H1 (cell line): ENCODE results near the gene CCDC124. TPM values are rescaled to one million over a fixed set of nuclear protein-coding genes. Genes with fewer than 3 reads are reported as not detected.

ENCODE experiments used
- CTCF ChIA-PET: fragments of 300-600 bp; sonication (Branson Sonifier 250); formaldehyde crosslinking; loops from one replicate; lab custom pipeline; 2021; ENCODE audit not compliant: partially characterized antibody; lab: Charles Lee
- POLR2A ChIA-PET: fragments of 300-600 bp; sonication (Branson Sonifier 250); formaldehyde crosslinking; loops from one replicate; lab custom pipeline; 2021; ENCODE audit warnings: inconsistent platforms; ENCODE audit not compliant: partially characterized antibody; lab: Charles Lee
- DNase-seq, 2 experiments: peaks; one replicate each; pipeline versions ENCODE4 v3.0.0 to v3.0.0-alpha.2; 2010 to 2022; ENCODE audit warnings: low spot score in 2 of 2, low read depth in 1 of 2, mixed read lengths in 1 of 2
- FAIRE-seq: peaks from 2 replicates; lab custom pipeline; 2011; peaks lifted over from hg19 to GRCh38; lab: Jason Lieb, UNC
- H2AFZ ChIP-seq: 2 replicates; pipeline ENCODE4 v1.8.1; 2012; ENCODE audit warnings: low read length, inconsistent platforms
- H2AK5ac ChIP-seq: 2 replicates; pipeline ENCODE4 v1.6.1; 2013; ENCODE audit warnings: low read depth, low read length
- H2BK120ac ChIP-seq: replicated peaks from 2 replicates; pipeline ENCODE3; 2013; ENCODE audit warnings: low read depth, low read length, inconsistent platforms
- H2BK12ac ChIP-seq: 2 replicates; pipeline ENCODE4 v1.6.1; 2013; ENCODE audit warnings: low read depth, low read length
- H2BK15ac ChIP-seq: 2 replicates; pipeline ENCODE4 v1.6.1; 2013; ENCODE audit warnings: low read length
- H2BK20ac ChIP-seq: 2 replicates; pipeline ENCODE4 v1.6.1; 2013; ENCODE audit warnings: low read length
- H2BK5ac ChIP-seq: 2 replicates; pipeline ENCODE4 v1.6.1; 2013; ENCODE audit warnings: low read depth, low read length
- H3K14ac ChIP-seq: 2 replicates; pipeline ENCODE4 v1.6.1; 2013; ENCODE audit warnings: inconsistent platforms; ENCODE audit not compliant: insufficient read length
- H3K18ac ChIP-seq: 2 replicates; pipeline ENCODE4 v1.6.1; 2013; ENCODE audit warnings: low read length; ENCODE audit errors: extremely low read depth
- H3K23ac ChIP-seq: 2 replicates; pipeline ENCODE4 v1.6.1; 2013; ENCODE audit warnings: inconsistent platforms; ENCODE audit not compliant: insufficient read length
- H3K23me2 ChIP-seq: 2 replicates; pipeline ENCODE4 v1.6.1; 2013; ENCODE audit warnings: low read depth, low read length
- H3K27ac ChIP-seq: 2 replicates; pipeline ENCODE4 v1.6.1; 2011; ENCODE audit warnings: low read depth, low read length, inconsistent platforms
- H3K27me3 ChIP-seq, 4 experiments: replicated peaks in 1 of 4; 1 replicate in 1 of 4; 2 replicates in 3 of 4; pipeline versions ENCODE4 v1.6.1 to v1.8.1; 2011 to 2013; ENCODE audit warnings: low read length in 3 of 4, mild to moderate bottlenecking in 3 of 4, inconsistent platforms in 2 of 4, mixed read lengths in 2 of 4, moderate library complexity in 1 of 4; ENCODE audit not compliant: control insufficient read depth in 3 of 4, insufficient read depth in 3 of 4; ENCODE audit errors: extremely low read depth in 1 of 4
- H3K36me3 ChIP-seq, 4 experiments: 2 replicates each; pipeline versions ENCODE4 v1.6.1 to v1.8.1; 2011 to 2013; ENCODE audit warnings: mild to moderate bottlenecking in 4 of 4, low read length in 3 of 4, moderate library complexity in 2 of 4, control low read depth in 1 of 4, inconsistent platforms in 1 of 4; ENCODE audit not compliant: insufficient read depth in 4 of 4, control insufficient read depth in 2 of 4
- H3K4ac ChIP-seq: replicated peaks from 2 replicates; pipeline ENCODE3; 2013; ENCODE audit warnings: low read length, low read depth, mixed read lengths, inconsistent platforms; ENCODE audit not compliant: insufficient read length
- H3K4me1 ChIP-seq, 4 experiments: replicated peaks in 1 of 4; 1 replicate in 1 of 4; 2 replicates in 3 of 4; pipeline versions ENCODE4 v1.6.1 to v1.8.1; 2011 to 2013; ENCODE audit warnings: low read length in 3 of 4, inconsistent platforms in 2 of 4, mixed read lengths in 1 of 4; ENCODE audit not compliant: insufficient read depth in 4 of 4, control insufficient read depth in 3 of 4
- H3K4me2 ChIP-seq, 2 experiments: 2 replicates each; pipeline versions ENCODE4 v1.6.1 to v1.8.1; 2011 to 2013; ENCODE audit warnings: low read depth in 2 of 2, low read length in 2 of 2, control low read depth in 1 of 2, inconsistent platforms in 1 of 2, mild to moderate bottlenecking in 1 of 2; ENCODE audit not compliant: insufficient read depth in 1 of 2
- H3K4me3 ChIP-seq, 4 experiments: fragments of 200-600, 300-600 bp in 1 of 4; sonication (generic), shearing (Covaris generic), sonication (Bioruptor Twin) in 1 of 4; 2 replicates each; pipeline versions ENCODE4 v1.5.1 to v1.8.1; 2011 to 2016; ENCODE audit warnings: low read length in 4 of 4, low read depth in 3 of 4, control low read depth in 2 of 4, inconsistent platforms in 2 of 4, mild to moderate bottlenecking in 2 of 4, mixed read lengths in 1 of 4, moderate library complexity in 1 of 4; ENCODE audit not compliant: insufficient read depth in 2 of 4; ENCODE audit errors: extremely low read depth in 1 of 4
- H3K56ac ChIP-seq: replicated peaks from 2 replicates; pipeline ENCODE3; 2013; ENCODE audit warnings: low read depth, mild to moderate bottlenecking, mixed read lengths, low read length, inconsistent platforms; ENCODE audit not compliant: insufficient read length
- H3K79me1 ChIP-seq: 2 replicates; pipeline ENCODE4 v1.6.1; 2013; ENCODE audit warnings: low read depth, low read length, control low read depth
- H3K79me2 ChIP-seq, 2 experiments: 2 replicates each; pipeline versions ENCODE4 v1.6.1 to v1.8.1; 2012 to 2013; ENCODE audit warnings: low read length in 2 of 2, mild to moderate bottlenecking in 2 of 2, inconsistent platforms in 1 of 2; ENCODE audit not compliant: insufficient read depth in 2 of 2, control insufficient read depth in 1 of 2
- H3K9ac ChIP-seq, 4 experiments: replicated peaks in 1 of 4; 1 replicate in 1 of 4; 2 replicates in 3 of 4; pipeline versions ENCODE4 v1.6.1 to v1.8.1; 2011 to 2013; ENCODE audit warnings: low read depth in 3 of 4, low read length in 3 of 4, control low read depth in 2 of 4, mild to moderate bottlenecking in 2 of 4, moderate library complexity in 2 of 4, inconsistent platforms in 1 of 4; ENCODE audit errors: extremely low read depth in 1 of 4
- H3K9me3 ChIP-seq, 2 experiments: 2 replicates each; pipeline versions ENCODE4 v1.6.1 to v1.8.1; 2012 to 2013; ENCODE audit warnings: mild to moderate bottlenecking in 2 of 2, moderate library complexity in 2 of 2, control low read depth in 1 of 2, inconsistent platforms in 1 of 2, low read depth in 1 of 2, low read length in 1 of 2, mixed read lengths in 1 of 2; ENCODE audit not compliant: insufficient read depth in 2 of 2
- H4K20me1 ChIP-seq, 2 experiments: replicated peaks in 1 of 2; 2 replicates each; pipeline versions ENCODE3 to v1.8.1; 2011 to 2013; ENCODE audit warnings: inconsistent platforms in 2 of 2, low read length in 2 of 2, mild to moderate bottlenecking in 1 of 2; ENCODE audit not compliant: insufficient read depth in 2 of 2, control insufficient read depth in 1 of 2
- H4K5ac ChIP-seq: 2 replicates; pipeline ENCODE4 v1.6.1; 2013; ENCODE audit warnings: low read length, low read depth, mixed read lengths, inconsistent platforms; ENCODE audit not compliant: insufficient read length
- H4K8ac ChIP-seq: 2 replicates; pipeline ENCODE4 v1.8.0; 2013; ENCODE audit warnings: mild to moderate bottlenecking, moderate library complexity, low read length, inconsistent platforms; ENCODE audit not compliant: insufficient read depth; ENCODE audit errors: extremely low read depth
- H4K91ac ChIP-seq: replicated peaks from 2 replicates; pipeline ENCODE3; 2013; ENCODE audit warnings: low read length, mixed read lengths, inconsistent platforms; ENCODE audit not compliant: insufficient read length
- BACH1 ChIP-seq: IDR thresholded peaks from 2 replicates; pipeline ENCODE4 v1.6.1; 2012; ENCODE audit warnings: low read length, improper control_type of control experiment
- CREB1 ChIP-seq: IDR thresholded peaks from 2 replicates; pipeline ENCODE4 v1.6.1; 2012; ENCODE audit warnings: inconsistent platforms
- EGR1 ChIP-seq: IDR thresholded peaks from 2 replicates; pipeline ENCODE4 v1.6.1; 2011; ENCODE audit warnings: low read depth, low read length, borderline replicate concordance
- GTF2F1 ChIP-seq: IDR thresholded peaks from 2 replicates; pipeline ENCODE4 v1.6.1; 2012; ENCODE audit warnings: low read depth, low read length, improper control_type of control experiment, borderline replicate concordance
- KDM1A ChIP-seq: fragments of 200-600, 300-600 bp; sonication (generic); IDR thresholded peaks from 2 replicates; pipeline ENCODE4 v1.7.1; 2016; ENCODE audit warnings: mild to moderate bottlenecking, low read length, borderline replicate concordance
- RAD21 ChIP-seq, 2 experiments: IDR thresholded peaks in 1 of 2; conservative IDR thresholded peaks in 1 of 2; 2 replicates each; pipeline ENCODE4 v1.6.1; 2011; ENCODE audit warnings: low read depth in 2 of 2, low read length in 2 of 2, improper control_type of control experiment in 1 of 2, inconsistent platforms in 1 of 2, mild to moderate bottlenecking in 1 of 2, moderate library complexity in 1 of 2
- RFX5 ChIP-seq: IDR thresholded peaks from 2 replicates; pipeline ENCODE4 v1.6.1; 2011; ENCODE audit warnings: low read depth, low read length, improper control_type of control experiment, borderline replicate concordance
- SIN3A ChIP-seq, 2 experiments: IDR thresholded peaks in 1 of 2; conservative IDR thresholded peaks in 1 of 2; 2 replicates each; pipeline ENCODE4 v1.6.1; 2011 to 2012; ENCODE audit warnings: low read length in 2 of 2, improper control_type of control experiment in 1 of 2, low read depth in 1 of 2, mild to moderate bottlenecking in 1 of 2
- ZNF274 ChIP-seq: IDR thresholded peaks from 2 replicates; pipeline ENCODE4 v1.7.0; 2012; ENCODE audit warnings: low read length, borderline replicate concordance; ENCODE audit errors: extremely low read depth
- WGBS, 2 experiments: shearing (Covaris generic) in 1 of 2; methylation state at CpG; one replicate each; pipeline versions ENCODE4 v1.1.6 to v1.1.7; 2013 to 2015; ENCODE audit warnings: low lambda C conversion rate in 2 of 2, mixed read lengths in 2 of 2, inconsistent platforms in 1 of 2, low coverage in 1 of 2, missing lambda C conversion rate in 1 of 2; ENCODE audit not compliant: insufficient replicate concordance in 2 of 2, insufficient coverage in 1 of 2, insufficient read length in 1 of 2; ENCODE audit errors: extremely low coverage in 1 of 2, missing lambda C conversion rate in 1 of 2; 5-methylcytosine and 5-hydroxymethylcytosine counted together
- polyA plus RNA-seq, 7 experiments: library from polyadenylated mRNA; depleted of rRNA in 3 of 7; stranded (reverse) in 5 of 7; unstranded in 2 of 7; fragments of >200 nt in 5 of 7; fragments of 200-250 nt in 2 of 7; gene quantifications; 1 replicate in 5 of 7; 2 replicates in 1 of 7; 4 replicates in 1 of 7; pipeline versions ENCODE4 v1.2.1 to v1.2.3, GENCODE V29; 2011 to 2013; ENCODE audit warnings: missing spikeins in 2 of 7, mixed read lengths in 2 of 7
- total RNA-seq: library from RNA; stranded (reverse); fragmentation: NEBNext Ultra II Directional; extraction: Animal tissue kit (Norgen Biotek cat#: 25700); gene quantifications from 2 replicates; pipeline ENCODE4 v1.2.1, GENCODE V29; 2021
- TF ChIP-seq, protein P1 (sequence below), 3 experiments: IDR thresholded peaks; 1 replicate in 2 of 3; 2 replicates in 1 of 3; pipeline versions ENCODE4 v1.5.1 to v1.6.1; 2011; ENCODE audit warnings: low read length in 3 of 3, mild to moderate bottlenecking in 3 of 3, inconsistent platforms in 2 of 3, low read depth in 1 of 3, moderate library complexity in 1 of 3; ENCODE audit not compliant: insufficient read depth in 1 of 3; ENCODE audit errors: control extremely low read depth in 1 of 3

Gene CCDC124
- total and polyA plus RNA-seq, 2 of the 8 experiments (the other 6 are each of a cell fraction or from before 2014, with no cell fraction given): 95.2 to 103 TPM

- Histone ChIP-seq H3K27me3 (peaks cover 19 to 55% (median 48%) of the 10 kb centered on the region in 4 experiments), H3K79me2 (no peaks in the 10 kb centered on the region), H3K23me2 (peaks cover 30% of the 10 kb centered on the region), H2BK12ac (peak overlapping the region; percentile 92), H3K18ac (peak overlapping the region; percentile 83), H3K4me1 (peaks cover 0 to 42% (median 23%) of the 10 kb centered on the region in 4 experiments; a peak in 6 of 7 replicates), H3K4me2 (peak overlapping the region; percentile 88 to 94), H3K36me3 (no peaks in the 10 kb centered on the region), H3K9ac (no peak overlapping the region), H2BK15ac (peak overlapping the region; percentile 92; the same call in 1 of the 2 replicates), H3K56ac (peak overlapping the region; percentile 10), H4K5ac (peak overlapping the region; percentile 53), H3K9me3 (no peaks in the 10 kb centered on the region), H3K23ac (no peak overlapping the region), H3K27ac (no peak overlapping the region), H2BK20ac (no peak overlapping the region), H3K4ac (no peak overlapping the region), H3K79me1 (no peaks in the 10 kb centered on the region), H2AFZ (no peak overlapping the region), H2BK120ac (peak overlapping the region; percentile 78), H3K14ac (no peak overlapping the region), H2BK5ac (peak overlapping the region; percentile 75), H3K4me3 (peak overlapping the region; percentile 48 to 73 (median 52); a peak in 7 of 8 replicates), H4K20me1 (peaks cover 0 to 2% of the 10 kb centered on the region in 2 experiments), H4K8ac (peak overlapping the region; percentile 80; the same call in 1 of the 2 replicates), H2AK5ac (peak overlapping the region; percentile 91; the same call in 1 of the 2 replicates), H4K91ac (peak overlapping the region; percentile 76)
- CTCF ChIA-PET: interaction anchor here (2.6 to 21.5 kb wide), 2 partner anchors 46 to 79 kb away, joined by 7 to 271 read pairs; partner anchors contain the start of gene SLC5A5
- POLR2A ChIA-PET: interaction anchor here (1.2 to 2.5 kb wide), 6 partner anchors 17 to 331 kb away, joined by 3 to 8 read pairs (median 4); partner anchors contain the start of genes JUND, KCNN1 and RPL18A
- DNase-seq (peak in 1 of 2 experiments; percentile 83), FAIRE-seq (no peak)
- 7% methylated on average over 11 of the region's 11 CpGs; no CpG with 5 or more reads in 1 of the 2 experiments for WGBS, 2 experiments
- TF ChIP-seq SIN3A (conservative IDR thresholded peaks at IDR 0.05 in 1 of 2, IDR thresholded peaks at IDR 0.05 in 1 of 2; ENCODE audit: low read depth in 1 of 2, low read length in 2 of 2) (no peak), RAD21 (IDR thresholded peaks at IDR 0.05 in 1 of 2, conservative IDR thresholded peaks at IDR 0.05 in 1 of 2; ENCODE audit: low read depth in 2 of 2, low read length in 2 of 2) (no peak), BACH1 (no peak), EGR1 (no peak), RFX5 (no peak), ZNF274 (no peak), KDM1A (peak; percentile 20; the same call in 1 of the 2 replicates), CREB1 (no peak), GTF2F1 (no peak)
- TF ChIP-seq, protein P1, sequence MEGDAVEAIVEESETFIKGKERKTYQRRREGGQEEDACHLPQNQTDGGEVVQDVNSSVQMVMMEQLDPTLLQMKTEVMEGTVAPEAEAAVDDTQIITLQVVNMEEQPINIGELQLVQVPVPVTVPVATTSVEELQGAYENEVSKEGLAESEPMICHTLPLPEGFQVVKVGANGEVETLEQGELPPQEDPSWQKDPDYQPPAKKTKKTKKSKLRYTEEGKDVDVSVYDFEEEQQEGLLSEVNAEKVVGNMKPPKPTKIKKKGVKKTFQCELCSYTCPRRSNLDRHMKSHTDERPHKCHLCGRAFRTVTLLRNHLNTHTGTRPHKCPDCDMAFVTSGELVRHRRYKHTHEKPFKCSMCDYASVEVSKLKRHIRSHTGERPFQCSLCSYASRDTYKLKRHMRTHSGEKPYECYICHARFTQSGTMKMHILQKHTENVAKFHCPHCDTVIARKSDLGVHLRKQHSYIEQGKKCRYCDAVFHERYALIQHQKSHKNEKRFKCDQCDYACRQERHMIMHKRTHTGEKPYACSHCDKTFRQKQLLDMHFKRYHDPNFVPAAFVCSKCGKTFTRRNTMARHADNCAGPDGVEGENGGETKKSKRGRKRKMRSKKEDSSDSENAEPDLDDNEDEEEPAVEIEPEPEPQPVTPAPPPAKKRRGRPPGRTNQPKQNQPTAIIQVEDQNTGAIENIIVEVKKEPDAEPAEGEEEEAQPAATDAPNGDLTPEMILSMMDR (IDR thresholded peaks at IDR 0.05; ENCODE audit: control extremely low read depth in 1 of 3, insufficient read depth in 1 of 3, low read depth in 1 of 3, low read length in 3 of 3): no peak
Measured at GRCh38 chr19:17949956-17950309, 17.1 kb downstream of the CCDC124 start.
